Stimulated activated memory B cell treated with anti-CD40 and anti-IgM and Interleukin-4, amounts not matched to agents 10 μg/mL and 1 μg/mL and 100 μg/mL, for 72 hours (primary cell): ENCODE data around the gene CLDN22.

Source experiments
- ATAC-seq: fragments of 150-1000 bp; cut with Tn5 transposase; 2 replicates; pipeline ENCODE4 v1.10.0; 2021
- H3K27ac Mint-ChIP-seq: one replicate; pipeline ENCODE4 v1.8.0; 2022; ENCODE audit warnings: mild to moderate bottlenecking, mixed read lengths
- H3K27me3 Mint-ChIP-seq: one replicate; pipeline ENCODE4 v1.8.0; 2022; ENCODE audit warnings: mixed read lengths
- H3K36me3 Mint-ChIP-seq: one replicate; pipeline ENCODE4 v1.8.0; 2022; ENCODE audit warnings: mixed read lengths
- H3K4me1 Mint-ChIP-seq: one replicate; pipeline ENCODE4 v1.8.0; 2022; ENCODE audit warnings: mixed read lengths
- H3K4me3 Mint-ChIP-seq: one replicate; pipeline ENCODE4 v1.8.0; 2022; ENCODE audit warnings: mild to moderate bottlenecking, moderate library complexity, mixed read lengths
- H3K9me3 Mint-ChIP-seq: one replicate; pipeline ENCODE4 v1.8.0; 2022; ENCODE audit warnings: mixed read lengths

CLDN22 gene

GRCh38 chr4:183320211-183321059 is at the start of gene CLDN22:
Gene CLDN22, minus strand, starts transcription at chr4:183320276. Its CDS starts 58 bp downstream, at chr4:183320218.
- Mint-ChIP-seq H3K9me3 (no peaks in the 10 kb centered on the region), H3K27me3 (peaks cover 9% of the 10 kb centered on the region), H3K36me3 (no peaks in the 10 kb centered on the region), H3K27ac (no peak within 1 kb of the TSS), H3K4me3 (no peak within 1 kb of the TSS), H3K4me1 (no peaks in the 10 kb centered on the region)
- no peak for ATAC-seq

GRCh38 chr4:183369073-183369472 is 49.0 kb upstream of the CLDN22 start:
- peaks cover 10% of the 10 kb centered on the region for H3K27me3 Mint-ChIP-seq
- no peaks in the 10 kb centered on the region for H3K9me3 Mint-ChIP-seq
- no peaks in the 10 kb centered on the region for H3K36me3 Mint-ChIP-seq

DNA sequence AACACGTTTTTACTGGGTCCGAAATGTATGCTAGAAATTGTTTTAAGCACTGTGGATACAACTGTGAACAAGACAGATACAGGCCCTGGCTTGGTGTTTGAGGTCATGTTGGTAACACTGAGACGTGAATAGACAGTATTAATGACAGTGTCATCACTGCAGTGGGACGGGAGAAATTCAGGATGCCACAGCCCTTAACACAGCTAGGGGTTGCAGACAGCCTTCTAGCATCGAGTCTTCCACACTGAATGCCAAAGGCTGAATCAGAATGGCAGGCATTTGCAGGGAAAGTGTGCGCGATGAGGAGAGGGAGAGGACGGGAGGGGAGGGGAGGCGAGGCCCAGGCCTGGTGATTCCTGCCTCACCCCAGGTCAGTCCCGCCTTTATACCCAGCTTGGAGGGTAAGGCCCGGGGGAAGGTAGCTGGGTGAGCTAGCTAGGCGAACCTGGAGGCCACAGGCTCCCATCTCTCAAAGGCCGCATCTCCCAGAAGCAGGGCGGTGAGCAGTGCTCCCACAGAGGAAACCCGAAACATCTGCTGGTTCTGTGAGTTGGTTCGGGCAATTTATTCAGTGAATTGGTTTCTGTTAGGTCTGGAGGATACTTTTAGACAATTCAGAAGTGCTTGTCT is 46.2 kb upstream of the CLDN22 start:
- H3K4me3 Mint-ChIP-seq: no peak overlapping the region
- no peaks in the 10 kb centered on the region for H3K36me3 Mint-ChIP-seq
- no peak overlapping the region for H3K27ac Mint-ChIP-seq
- H3K9me3 Mint-ChIP-seq: no peaks in the 10 kb centered on the region
- ATAC-seq: no peak
- H3K4me1 Mint-ChIP-seq: no peaks in the 10 kb centered on the region
- peaks cover 10% of the 10 kb centered on the region for H3K27me3 Mint-ChIP-seq

More at GRCh38 chr4:183369073-183369472, 49.0 kb upstream of the CLDN22 start:
- Mint-ChIP-seq H3K4me3 (no peak overlapping the region), H3K4me1 (no peaks in the 10 kb centered on the region), H3K27ac (no peak overlapping the region)
- ATAC-seq: no peak

DNA sequence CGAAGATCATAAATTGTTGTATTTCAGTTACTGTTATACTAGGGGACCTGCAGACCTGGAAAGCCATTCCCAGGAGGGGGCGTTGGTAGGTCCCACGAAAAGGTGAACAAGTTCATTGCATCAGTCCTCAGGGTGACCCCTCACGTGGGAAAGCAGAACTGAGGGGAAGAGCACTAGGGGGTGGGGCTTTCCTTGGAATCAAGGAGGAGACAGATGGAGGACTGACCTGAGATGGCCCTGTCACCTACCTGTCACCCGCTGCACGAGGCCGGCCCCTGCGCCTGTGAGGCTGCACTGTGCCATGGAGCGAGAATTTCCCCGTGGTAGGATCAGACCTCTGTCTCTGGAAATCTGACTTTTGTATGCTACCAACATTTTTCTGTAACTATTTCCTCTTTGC is 43.9 kb upstream of the CLDN22 start:
- H3K27me3 Mint-ChIP-seq: peaks cover 4% of the 10 kb centered on the region
- no peak overlapping the region for H3K4me3 Mint-ChIP-seq
- H3K4me1 Mint-ChIP-seq: no peaks in the 10 kb centered on the region
- H3K27ac Mint-ChIP-seq: no peak overlapping the region
- H3K36me3 Mint-ChIP-seq: no peaks in the 10 kb centered on the region
- H3K9me3 Mint-ChIP-seq: no peaks in the 10 kb centered on the region
- ATAC-seq: no peak

GRCh38 chr4:183362916-183363542 is 43.0 kb upstream of the CLDN22 start:
- ATAC-seq: no peak
- no peaks in the 10 kb centered on the region for H3K27me3 Mint-ChIP-seq
- no peaks in the 10 kb centered on the region for H3K4me1 Mint-ChIP-seq
- H3K36me3 Mint-ChIP-seq: no peaks in the 10 kb centered on the region
- no peak overlapping the region for H3K4me3 Mint-ChIP-seq
- no peak overlapping the region for H3K27ac Mint-ChIP-seq
- no peaks in the 10 kb centered on the region for H3K9me3 Mint-ChIP-seq

DNA sequence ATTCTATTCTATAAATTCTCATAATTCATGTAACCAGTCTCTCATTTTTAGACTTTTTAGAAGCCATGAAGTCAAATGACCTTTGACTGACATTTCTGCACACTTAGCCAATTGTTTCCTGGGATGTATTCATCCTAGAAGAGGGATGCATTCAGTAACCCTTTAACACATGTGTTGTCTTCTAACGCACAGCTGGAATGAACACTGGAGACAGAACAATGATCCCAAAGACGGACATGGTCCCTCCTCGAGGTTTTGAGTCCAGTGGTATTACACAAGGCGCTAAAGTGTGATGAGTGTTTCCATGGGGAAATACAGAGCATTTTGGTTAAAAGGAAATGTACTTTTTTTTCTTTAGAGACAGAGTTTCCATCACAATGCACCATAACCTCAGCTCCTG is 42.0 kb upstream of the CLDN22 start:
- no peak for ATAC-seq
- peaks cover 7% of the 10 kb centered on the region for H3K27me3 Mint-ChIP-seq

DNA sequence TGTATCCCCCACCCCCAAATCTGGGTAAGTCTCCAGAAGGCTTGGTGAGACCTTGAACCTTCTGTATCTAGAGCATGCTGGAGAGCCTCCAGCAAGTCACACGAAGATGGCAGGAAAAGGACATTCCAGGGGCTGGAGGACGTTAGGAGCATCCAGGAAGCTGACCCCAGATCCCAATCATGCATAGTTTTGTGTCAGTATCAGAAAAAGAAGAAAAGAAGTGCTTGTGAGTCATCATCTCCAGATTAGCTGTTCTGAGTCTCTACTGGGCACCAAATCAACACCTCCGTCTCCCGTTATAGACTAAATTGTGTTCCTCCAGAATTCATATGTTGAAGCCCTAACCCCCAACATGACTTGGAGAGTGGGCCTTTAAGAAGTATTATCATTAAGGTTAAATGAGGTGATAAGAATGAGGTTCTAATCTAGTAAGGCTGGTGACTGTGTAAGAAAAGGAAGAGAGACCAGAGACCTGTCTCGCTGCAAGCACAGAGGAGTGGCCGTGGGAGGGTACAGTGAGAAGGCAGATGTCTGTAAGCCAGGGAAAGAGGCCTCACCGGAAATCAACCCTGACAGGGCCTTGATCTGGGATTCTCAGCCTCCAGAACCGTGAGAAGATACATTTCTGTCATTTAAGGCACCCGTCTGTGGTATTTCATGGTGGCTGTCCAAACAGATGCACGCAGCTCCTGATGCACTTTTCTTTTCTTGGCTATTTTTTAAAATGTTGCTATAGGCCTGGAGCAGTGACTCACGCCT is 40.3 kb upstream of the CLDN22 start:
- Mint-ChIP-seq H3K4me3 (no peak overlapping the region), H3K9me3 (no peaks in the 10 kb centered on the region), H3K27me3 (peaks cover 19% of the 10 kb centered on the region), H3K27ac (no peak overlapping the region), H3K36me3 (no peaks in the 10 kb centered on the region), H3K4me1 (no peaks in the 10 kb centered on the region)
- no peak for ATAC-seq

More for the DNA sequence above, 42.0 kb upstream of the CLDN22 start:
- H3K36me3 Mint-ChIP-seq: no peaks in the 10 kb centered on the region
- no peaks in the 10 kb centered on the region for H3K9me3 Mint-ChIP-seq
- no peaks in the 10 kb centered on the region for H3K4me1 Mint-ChIP-seq
- no peak overlapping the region for H3K27ac Mint-ChIP-seq
- H3K4me3 Mint-ChIP-seq: no peak overlapping the region

- Mint-ChIP-seq H3K36me3 (no peaks in the 10 kb centered on the region), H3K27ac (no peak overlapping the region), H3K4me3 (no peak overlapping the region), H3K4me1 (no peaks in the 10 kb centered on the region), H3K9me3 (no peaks in the 10 kb centered on the region), H3K27me3 (peaks cover 19% of the 10 kb centered on the region)
- ATAC-seq: no peak
Measured at GRCh38 chr4:183358215-183358755, 38.2 kb upstream of the CLDN22 start.

GRCh38 chr4:183356931-183357675 is 37.0 kb upstream of the CLDN22 start:
- Mint-ChIP-seq H3K27me3 (peaks cover 19% of the 10 kb centered on the region), H3K36me3 (no peaks in the 10 kb centered on the region), H3K4me3 (no peak overlapping the region), H3K4me1 (no peaks in the 10 kb centered on the region), H3K27ac (no peak overlapping the region), H3K9me3 (no peaks in the 10 kb centered on the region)
- ATAC-seq: no peak

DNA sequence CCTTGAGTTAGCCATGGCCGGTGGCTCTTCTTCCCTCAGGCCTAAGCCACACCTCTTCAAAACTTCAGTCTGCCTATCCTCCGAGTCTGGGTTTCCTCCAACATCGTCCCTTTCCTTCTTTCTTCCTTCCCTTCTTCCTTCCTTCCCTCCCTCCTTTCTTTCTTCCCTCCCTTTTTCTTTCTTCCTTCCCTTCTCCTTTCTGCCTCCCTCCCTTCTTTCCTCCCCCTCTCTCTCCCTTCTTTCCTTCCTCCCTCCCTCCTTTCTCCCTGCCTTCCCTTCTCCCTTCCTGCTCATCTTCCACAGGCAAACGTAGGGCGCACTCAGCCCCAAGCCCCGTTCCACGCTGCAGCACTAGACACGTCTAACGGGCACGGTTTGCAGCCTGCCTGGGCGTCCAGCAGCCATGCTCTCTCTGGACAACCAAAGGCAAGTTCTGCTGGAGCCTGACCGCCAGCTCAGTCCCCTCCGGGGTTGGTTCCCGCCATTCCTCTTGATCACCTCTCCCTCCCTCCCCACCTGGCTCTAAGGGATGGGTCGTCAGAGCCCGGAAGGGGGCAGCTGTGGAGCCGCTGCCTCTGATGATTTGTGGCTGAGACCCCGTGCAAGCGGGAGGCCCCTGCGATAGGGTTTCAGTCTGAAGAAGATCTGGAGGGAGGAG is 36.2 kb upstream of the CLDN22 start:
- ATAC-seq: no peak
- Mint-ChIP-seq H3K4me3 (no peak overlapping the region), H3K27me3 (peaks cover 27% of the 10 kb centered on the region), H3K36me3 (no peaks in the 10 kb centered on the region), H3K27ac (no peak overlapping the region), H3K4me1 (no peaks in the 10 kb centered on the region), H3K9me3 (no peaks in the 10 kb centered on the region)

DNA sequence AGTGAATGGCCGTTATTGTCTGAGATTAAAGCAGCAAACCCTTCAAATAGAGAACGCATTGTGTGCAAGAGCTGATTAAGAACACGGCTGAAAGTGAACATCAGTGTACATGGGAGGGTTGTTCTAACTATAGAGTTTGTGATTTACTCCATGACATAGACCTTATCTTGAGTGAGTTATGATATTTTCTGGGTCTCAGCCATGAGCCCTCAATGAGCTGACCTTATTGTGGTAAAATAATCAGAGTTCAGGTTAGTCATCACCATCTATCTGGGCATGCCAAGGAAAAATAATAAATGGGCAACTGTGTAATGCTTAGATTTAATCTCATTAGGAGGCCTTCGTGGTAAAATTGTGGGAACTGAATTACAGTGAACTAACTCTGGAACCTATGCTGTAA is 35.3 kb upstream of the CLDN22 start:
- no peaks in the 10 kb centered on the region for H3K4me1 Mint-ChIP-seq
- H3K27me3 Mint-ChIP-seq: peaks cover 36% of the 10 kb centered on the region
- ATAC-seq: no peak
- H3K27ac Mint-ChIP-seq: no peak overlapping the region
- no peaks in the 10 kb centered on the region for H3K36me3 Mint-ChIP-seq
- H3K9me3 Mint-ChIP-seq: peaks cover 2% of the 10 kb centered on the region
- no peak overlapping the region for H3K4me3 Mint-ChIP-seq

DNA sequence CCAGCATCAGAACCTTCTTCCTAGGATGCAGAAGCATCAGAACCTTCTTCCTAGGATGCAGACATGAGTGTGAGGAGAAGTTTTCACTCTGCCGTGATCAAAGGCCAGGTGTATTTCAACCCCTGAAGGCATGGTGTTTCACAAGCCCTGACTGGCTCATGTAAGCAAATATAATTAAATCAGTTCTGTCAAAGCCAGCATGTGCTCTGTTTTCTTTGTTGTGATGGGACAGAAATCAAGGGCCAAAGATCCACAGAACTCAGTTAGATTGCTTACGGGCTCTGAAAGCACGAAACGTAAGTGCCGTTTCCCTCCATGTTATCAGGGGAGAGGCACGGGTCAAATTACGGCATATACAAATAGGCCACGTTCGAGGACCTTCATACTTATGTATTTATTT is 34.1 kb upstream of the CLDN22 start:
- H3K4me3 Mint-ChIP-seq: no peak overlapping the region
- H3K27ac Mint-ChIP-seq: no peak overlapping the region
- peaks cover 41% of the 10 kb centered on the region for H3K27me3 Mint-ChIP-seq
- no peaks in the 10 kb centered on the region for H3K36me3 Mint-ChIP-seq
- H3K4me1 Mint-ChIP-seq: no peaks in the 10 kb centered on the region
- no peak for ATAC-seq
- peaks cover 4% of the 10 kb centered on the region for H3K9me3 Mint-ChIP-seq

GRCh38 chr4:183353557-183353956 is 33.5 kb upstream of the CLDN22 start:
- H3K27me3 Mint-ChIP-seq: peaks cover 41% of the 10 kb centered on the region
- no peak overlapping the region for H3K4me3 Mint-ChIP-seq
- ATAC-seq: no peak
- H3K9me3 Mint-ChIP-seq: peaks cover 4% of the 10 kb centered on the region
- H3K27ac Mint-ChIP-seq: no peak overlapping the region
- no peaks in the 10 kb centered on the region for H3K36me3 Mint-ChIP-seq
- H3K4me1 Mint-ChIP-seq: no peaks in the 10 kb centered on the region

DNA sequence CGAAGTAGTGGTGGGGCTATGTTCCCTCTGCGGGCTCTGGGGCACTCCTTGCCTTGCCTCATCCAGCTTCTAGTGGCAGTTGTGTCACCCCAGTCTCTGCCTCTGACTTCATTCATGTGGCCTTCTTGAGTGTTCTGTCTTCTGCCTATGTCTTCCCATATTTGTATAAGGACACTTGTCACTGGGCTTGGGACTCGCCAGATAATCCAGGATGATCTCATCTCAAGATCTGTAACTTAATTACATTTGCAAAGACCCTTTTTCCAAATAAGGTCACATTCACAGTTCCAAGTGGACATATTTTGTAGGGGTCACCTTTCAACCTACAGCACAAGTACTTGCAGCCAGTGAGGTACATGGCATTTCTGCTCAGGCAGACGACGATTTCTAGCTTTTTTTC is 32.5 kb upstream of the CLDN22 start:
- no peak overlapping the region for H3K4me3 Mint-ChIP-seq
- no peaks in the 10 kb centered on the region for H3K36me3 Mint-ChIP-seq
- H3K27me3 Mint-ChIP-seq: peaks cover 39% of the 10 kb centered on the region
- ATAC-seq: no peak
- H3K27ac Mint-ChIP-seq: no peak overlapping the region
- peaks cover 4% of the 10 kb centered on the region for H3K9me3 Mint-ChIP-seq
- no peaks in the 10 kb centered on the region for H3K4me1 Mint-ChIP-seq
